SHP77 treated with DMSO at 0.1 percent for 48 hours (cell line): Measurements from ENCODE around the gene CADPS.
"Not testable (repeated sequence)": the region's sequence is repeated elsewhere in the genome, so short reads cannot be mapped to it uniquely, and the experiment has no call there.

Source experiments
- DNase-seq: peaks from one replicate; lab custom pipeline; 2025; lab: John Stamatoyannopoulos, UW

CADPS gene

DNA sequence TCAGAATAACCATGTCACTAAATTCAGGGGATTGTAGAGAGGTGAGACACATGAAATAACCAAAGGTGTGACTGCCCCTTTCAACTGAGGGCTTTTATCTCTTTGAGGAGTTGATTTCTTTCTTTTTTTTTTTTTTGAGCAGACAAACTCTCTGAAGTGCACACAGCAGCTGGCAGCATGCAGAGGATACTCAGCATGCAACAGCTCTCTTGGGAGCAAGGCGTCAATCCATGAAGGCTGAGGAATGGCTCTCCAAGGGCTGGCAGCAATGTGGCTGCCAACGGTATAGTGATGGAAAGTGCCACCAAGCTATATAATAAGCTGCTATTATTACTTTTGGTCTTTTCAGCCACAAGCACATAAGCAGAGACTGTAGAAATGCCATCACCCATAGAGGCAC is 275.2 kb downstream of the CADPS start:
- no peak for DNase-seq

DNA sequence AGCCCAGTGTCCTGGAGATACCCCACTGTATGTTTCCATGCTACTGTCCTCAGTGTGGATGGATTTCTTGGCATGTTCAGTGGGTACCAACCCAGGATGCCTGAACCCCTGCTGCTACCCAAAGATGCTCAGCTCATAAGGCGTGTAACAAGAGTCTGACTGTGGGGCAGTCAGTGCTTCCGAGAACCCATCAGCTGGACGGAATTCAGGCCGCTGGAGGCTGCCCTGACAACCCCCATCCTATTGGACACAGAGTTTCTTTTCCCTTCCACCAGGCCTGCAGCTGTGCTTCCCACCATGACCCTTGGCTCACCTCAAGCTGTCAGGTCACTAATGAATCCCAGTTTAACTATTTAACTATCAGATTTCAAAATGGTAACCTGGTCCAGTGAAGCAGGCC is 277.7 kb downstream of the CADPS start:
- no peak for DNase-seq

DNA sequence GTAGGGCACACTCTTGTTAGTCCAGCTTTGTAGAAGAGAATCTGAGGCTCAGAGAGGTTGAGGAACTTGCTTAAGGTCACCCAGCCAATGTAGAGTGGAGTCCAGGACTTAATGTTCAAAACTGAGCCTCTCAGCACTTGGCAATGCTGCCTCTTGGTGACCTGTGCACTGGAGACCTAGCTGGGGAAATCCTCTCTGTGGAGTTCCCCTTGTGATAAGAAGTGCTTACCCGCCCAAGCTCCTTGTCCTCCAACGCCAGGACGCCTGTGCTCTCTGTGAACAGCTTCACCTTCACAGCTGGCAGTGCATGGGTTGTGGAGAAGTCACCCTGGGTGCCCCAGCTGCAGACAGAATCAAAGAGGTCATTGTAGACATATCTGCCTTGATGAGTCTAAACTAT is 282.8 kb downstream of the CADPS start:
- no peak for DNase-seq

DNA sequence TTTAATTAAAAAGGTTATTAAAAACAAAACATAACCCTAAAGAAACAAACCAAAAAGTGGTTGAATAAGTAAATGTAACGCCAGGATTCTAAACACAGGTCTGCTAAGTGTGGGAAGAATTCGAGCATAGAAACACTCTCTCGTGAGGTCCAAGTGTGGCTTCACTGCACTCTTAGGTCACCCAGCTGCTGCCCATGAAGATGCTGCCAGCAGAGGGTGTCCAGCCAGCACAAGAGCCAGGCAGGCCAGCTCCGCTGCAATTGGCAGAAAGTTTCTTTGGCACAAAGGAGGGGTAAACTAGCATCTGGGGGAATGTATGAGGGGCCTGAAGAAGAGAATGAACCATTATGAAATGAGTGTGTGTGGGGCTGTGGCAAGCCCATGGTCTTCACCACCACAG is 286.1 kb downstream of the CADPS start:
- DNase-seq = no peak

DNA sequence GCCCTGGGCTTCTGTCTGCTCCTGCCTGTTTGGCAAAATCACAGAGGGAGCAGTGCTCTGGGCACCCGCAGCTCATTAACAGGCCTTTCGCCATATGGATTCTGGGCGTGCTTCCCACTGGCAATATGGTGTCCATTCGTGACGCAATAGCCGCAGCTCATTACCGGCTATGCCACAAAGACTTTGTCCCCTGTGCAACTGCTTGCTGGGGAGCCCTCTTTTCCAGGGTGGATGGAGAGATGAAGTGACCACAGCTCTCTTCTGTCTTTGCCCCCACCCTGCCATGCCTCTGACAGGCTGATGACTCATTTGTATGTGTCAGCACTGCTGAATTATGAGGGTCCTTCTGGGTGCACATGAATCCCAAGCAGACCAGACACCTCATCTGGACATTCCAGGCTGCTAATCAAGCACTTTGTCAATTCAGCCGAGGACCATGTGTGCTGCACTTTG is 287.6 kb downstream of the CADPS start:
- no peak for DNase-seq

DNA sequence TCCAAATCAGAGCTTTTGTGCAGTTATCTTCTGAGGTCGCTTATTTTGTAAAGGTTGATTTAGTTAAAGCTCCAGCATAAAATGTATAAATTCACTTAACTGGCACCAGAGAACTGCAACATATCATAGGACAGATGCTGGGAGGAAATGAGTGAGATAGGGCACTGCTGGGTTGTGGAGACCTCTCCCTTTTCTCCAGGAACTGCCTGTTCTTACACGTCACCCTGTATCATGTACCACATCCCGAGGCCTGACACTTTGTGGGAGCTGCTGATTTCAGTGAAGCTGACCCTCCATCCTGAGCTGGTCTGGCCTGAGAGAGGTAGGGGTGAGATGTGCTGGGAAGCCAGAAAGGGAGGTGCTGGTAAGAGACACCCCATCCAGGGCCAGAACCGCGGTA is 288.0 kb downstream of the CADPS start:
- DNase-seq = no peak

DNA sequence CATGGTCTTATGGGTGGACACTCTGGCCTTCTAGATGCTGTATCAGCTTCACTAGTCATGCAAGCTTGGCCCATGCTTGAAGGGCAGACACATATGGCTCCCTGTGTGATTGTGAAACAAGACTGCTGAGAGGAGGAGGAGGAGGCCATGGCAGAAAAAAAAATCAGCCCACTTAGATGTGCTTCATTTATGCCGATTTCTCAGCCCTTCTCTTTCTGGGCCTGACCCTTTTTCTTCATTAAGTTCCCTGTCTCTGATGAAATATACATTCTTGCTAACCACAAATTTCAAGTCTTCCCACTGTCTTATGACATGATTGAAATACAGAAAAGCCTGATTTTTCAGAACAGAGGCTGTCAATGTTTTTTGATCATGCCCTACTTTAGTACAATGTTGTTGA is 288.9 kb downstream of the CADPS start:
- DNase-seq = no peak

DNA sequence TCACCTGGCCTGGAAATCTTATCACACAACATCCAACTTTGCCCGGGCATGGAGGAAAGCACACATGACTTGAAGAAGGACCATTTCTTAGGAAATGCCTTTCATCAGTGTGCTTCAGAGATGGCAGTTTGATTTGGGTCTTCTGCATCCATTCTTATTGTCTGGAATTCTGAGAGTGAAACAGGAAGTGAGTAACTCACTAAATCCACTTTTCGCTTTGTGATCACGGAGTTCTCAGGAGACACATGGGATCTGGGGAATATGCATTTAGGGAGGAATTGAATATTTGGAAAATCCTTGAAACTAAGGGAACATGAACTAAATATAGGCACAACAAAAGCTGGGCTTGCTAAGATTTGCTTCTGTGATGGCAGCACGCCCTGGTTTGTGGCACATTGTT is 289.4 kb downstream of the CADPS start:
- no peak for DNase-seq

DNA sequence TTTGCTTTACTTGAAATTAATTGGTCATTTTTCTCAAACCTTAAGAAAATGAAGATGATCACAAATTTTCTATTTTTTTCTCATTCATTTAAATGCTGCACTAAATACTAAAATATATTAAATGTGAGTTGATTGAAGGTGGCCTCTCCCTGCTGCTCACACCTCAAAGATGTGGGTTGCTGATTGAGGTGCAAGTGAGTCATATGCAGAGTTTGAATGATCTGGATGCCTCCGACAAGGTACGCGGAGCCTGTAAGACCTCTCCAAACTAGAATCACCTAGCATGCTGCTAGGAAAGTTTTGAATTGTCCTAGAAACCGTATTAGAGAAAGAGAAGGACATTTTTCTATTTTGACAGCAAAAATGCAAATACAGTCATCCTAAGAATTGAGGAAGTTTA is 290.6 kb downstream of the CADPS start:
- no peak for DNase-seq

DNA sequence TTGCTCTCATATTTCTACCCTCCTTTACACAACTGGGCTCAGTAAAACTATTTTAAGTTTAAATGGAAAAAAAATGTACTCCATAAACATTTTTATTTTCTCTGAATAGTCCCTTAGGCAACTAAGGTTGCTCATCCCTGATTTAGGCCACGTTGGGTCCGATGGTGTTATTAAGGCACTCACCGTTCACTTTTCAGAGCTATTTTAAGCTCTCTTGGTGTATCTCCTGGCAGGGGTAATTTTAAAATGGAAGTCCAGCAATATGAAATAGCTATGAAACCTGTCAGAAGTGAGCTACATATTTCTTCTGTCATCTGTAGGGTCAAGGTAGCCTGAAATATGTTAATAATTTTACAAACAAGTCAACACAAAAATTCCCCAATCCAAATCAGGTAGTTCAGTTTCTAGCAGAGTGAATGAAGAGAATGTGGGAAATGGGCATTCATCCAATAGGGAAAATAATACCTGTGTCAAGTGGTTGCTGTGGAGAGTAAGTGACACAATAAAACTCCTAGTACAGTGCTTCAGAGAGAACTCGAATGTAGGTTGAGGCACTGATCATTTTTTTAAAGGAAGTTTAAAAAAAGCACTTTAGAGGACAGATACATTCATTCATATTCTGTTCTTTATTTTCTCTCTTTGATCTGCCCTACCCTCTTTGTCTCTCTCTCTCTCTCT is 292.6 kb downstream of the CADPS start:
- no peak for DNase-seq

DNA sequence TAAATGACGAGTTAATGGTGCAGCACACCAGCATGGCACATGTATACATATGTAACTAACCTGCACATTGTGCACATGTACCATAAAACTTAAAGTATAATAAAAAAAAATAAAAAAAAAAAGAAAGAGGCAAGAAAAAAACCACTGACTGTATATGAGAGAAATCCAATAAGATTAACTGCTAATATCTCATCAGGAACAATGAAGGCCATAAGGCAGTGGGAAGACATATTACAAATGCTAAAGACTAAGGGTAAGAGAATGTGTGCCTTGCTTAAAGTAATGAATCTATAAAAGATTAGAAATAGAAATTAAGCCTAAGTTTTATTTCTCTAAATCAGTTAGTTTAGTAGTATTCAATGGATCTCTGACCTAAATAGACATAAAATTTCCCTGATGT is 294.7 kb downstream of the CADPS start:
- DNase-seq = not testable (repeated sequence)

DNA sequence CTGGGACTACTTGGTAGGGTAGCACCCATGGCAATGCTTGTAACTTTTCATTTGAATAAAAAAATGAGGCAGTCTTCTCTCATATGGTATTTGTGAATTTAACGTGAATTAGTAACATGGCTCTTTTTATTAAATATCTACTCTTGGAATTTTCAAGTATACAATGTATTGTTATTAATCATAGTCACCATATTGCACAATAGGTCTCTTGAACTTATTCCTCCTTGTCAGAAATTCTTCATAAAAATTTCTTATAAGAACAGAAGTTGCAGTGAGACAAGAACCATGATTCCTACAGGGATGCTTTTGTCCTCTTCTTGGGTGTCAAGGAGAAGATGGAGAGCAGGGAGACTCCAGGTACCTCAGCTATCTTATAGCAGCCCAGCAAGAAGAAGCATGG is 298.1 kb downstream of the CADPS start:
- DNase-seq = no peak

DNA sequence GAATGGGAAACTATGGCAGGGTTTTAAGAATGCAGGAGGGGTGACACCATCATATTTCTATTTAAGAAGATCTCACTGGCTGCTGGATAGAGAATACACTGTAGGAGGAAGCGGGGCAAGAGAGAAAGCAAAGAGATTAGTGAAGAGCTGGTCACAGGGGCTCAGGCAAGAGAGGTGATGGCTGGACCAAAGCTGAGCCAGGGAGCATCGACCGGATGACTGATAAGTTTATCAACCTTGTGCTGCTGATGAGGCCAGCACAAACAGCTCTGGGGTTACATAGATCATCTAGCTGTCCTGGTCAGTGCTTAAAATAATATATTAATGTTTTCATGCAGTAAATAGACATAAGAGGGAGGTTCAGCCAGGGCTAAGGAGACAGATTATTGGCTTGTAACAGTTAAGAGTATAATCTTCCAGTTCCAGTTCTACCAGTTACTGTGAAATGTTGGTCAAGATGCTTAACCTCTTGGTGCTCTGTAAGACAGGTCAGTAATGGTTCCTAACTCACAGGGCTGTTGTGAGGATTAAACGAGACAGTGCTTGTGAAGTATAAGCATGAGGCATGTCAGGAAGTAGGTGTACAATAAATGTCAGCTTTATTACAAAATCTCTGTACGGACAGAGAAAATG is 300.8 kb downstream of the CADPS start:
- DNase-seq = no peak

DNA sequence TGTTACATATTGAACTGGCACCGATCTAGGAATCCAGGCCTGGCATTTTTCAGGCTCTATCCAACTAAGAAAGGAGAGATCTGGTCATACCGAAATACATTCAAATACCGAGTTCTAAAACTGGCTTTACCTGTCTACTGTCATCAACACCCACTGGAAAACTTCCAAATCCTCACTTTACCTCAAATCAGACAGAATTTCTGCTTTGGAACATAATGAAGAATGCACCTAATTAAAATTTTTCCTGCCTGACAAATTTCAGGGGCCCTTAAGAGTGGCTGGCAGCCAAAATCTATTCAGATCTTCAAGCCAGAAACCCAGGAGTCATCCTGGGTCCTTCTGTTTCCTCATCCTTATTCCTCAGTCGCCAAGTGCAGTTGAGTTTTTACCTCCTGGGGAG is 303.3 kb downstream of the CADPS start:
- no peak for DNase-seq

DNA sequence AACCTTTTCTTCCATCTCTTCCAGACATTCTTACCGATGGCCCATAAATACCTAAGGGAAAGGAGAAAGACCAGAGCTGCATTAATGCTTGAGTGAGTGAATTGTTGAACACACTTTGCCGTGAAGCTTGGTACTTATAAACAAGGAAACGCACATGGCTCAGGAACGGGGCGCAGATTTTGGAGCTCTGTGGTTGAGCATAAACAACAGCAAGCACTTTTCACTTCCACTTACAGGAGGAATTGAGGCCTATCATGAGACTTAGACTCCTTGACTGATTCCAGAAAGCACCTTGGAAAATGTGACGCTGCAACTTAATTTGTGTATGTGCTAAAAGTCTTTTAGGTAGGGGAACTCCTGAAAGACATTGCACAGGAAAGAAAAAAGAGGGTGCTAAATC is 304.3 kb downstream of the CADPS start:
- no peak for DNase-seq

DNA sequence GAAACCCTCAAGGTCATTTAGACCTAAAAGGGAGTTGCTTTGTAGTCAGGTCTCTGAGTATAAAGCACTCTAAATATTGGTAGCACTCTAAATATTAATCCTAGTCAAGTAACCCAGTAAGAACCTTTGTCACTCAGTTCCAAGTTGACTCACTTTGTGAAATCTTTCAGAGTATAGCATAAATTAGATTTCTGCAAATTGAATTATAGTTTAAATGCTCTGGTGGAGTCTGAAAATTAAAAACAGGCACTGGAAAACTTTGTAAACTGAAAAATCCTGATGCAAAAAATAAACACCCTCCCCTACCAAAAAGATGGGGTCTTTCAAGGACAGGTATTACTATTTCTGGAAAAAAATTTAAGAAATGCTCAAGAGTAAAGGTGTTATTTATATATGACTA is 305.6 kb downstream of the CADPS start:
- DNase-seq = no peak

DNA sequence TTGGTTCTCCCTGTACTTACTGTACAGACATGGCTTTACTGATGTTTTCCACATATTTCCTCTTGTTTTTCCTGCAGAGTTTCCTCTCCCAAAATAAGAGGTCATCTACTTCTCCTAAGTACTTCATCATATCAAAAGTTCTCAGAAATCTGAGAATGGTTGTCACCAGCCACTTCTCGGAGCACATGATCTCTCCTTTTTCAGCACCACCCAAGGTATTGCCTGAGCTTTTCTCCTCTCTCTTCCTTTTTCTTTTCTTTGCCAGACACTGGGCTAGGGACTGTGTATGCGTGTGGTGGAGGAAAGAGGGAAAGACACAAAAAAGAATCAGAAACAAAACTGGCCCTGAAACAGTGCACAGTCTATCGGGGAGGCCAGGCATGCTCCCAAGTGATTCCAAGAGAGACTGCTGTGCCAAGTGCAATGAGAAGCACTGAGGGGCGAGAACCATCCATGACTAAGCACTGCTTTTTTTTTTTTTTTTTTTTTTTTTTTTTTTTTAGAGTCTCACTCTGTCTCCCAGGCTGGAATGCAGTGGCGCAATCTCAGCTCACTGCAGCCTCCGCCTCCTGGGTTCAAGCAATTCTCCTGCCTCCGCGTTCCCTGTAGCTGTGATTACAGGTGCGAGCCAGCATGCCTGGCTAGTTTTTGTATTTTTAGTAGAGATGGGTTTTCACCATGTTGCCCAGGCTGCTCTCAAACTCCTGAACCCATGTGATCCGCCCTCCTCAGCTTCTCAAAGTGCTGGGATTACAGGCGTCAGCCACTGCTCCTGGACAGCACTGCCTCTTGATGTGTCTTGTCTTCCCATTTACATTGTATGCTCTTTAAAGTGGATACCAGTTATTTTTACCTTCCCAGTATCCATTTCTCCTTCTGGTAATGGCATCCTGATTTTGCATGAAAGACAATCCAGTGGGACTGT is 307.9 kb downstream of the CADPS start:
- DNase-seq = no peak

DNA sequence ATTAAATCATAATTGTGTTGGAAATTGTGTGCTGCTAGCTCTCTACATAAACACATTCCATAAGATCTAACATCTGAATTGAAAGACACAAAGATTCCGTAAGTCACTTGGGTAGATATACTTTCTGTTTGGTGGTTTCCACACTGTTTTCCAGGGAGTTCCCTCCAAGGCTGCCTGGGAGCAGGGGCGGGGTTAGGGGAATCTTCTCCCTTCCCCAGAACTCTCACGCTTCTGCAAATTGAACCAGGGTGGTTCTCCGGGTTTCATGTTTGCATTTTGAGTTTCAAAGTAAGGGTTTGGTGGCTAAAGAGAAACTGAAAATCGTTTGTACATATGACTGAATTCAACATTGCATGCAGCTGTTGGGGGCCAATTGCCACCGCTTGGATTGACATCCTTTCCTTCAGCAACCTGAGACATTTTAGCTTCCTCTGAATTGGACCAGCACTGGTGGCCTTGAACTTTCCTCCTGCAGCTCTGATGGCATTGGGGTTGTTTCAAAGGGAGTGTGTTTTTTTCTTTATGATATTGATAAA is 309.1 kb downstream of the CADPS start:
- no peak for DNase-seq

DNA sequence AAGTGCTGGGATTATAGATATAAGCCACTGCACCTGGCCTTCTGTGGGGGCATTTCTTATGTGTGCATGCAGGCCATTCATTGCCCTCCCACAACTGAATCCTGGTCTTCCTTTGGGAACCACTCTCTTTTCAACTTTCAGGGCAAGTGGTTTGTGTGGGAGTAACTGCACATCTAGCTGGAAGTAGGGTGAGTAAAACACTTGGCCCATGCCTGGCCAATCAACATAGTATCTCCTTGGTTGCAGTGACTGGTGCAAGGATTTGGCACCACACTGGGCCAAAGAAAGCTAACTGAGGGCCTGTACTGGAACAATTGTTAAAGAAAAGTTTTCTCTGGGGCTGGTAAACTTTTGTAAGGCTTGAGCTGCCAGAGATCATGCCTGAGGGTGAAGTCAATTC is 312.6 kb downstream of the CADPS start:
- no peak for DNase-seq

DNA sequence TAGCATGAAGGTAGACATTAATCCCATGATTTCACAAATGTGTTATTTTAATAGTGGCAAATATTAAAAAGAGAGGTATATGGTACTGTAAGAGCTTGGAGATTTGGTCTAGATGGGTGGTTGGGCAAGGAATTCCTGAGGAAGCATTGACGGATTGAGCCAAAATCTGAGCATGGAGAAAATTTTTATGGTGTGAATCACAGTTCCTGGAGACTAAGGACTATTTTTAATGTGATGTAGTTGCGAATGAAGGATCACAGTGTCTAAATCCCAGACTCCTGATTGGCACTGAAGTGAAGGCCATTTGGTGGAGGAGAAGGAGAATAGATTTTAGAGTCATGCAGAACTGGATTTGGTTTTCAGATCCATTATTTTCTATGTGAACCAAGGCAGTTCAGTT is 313.2 kb downstream of the CADPS start:
- DNase-seq = no peak

DNA sequence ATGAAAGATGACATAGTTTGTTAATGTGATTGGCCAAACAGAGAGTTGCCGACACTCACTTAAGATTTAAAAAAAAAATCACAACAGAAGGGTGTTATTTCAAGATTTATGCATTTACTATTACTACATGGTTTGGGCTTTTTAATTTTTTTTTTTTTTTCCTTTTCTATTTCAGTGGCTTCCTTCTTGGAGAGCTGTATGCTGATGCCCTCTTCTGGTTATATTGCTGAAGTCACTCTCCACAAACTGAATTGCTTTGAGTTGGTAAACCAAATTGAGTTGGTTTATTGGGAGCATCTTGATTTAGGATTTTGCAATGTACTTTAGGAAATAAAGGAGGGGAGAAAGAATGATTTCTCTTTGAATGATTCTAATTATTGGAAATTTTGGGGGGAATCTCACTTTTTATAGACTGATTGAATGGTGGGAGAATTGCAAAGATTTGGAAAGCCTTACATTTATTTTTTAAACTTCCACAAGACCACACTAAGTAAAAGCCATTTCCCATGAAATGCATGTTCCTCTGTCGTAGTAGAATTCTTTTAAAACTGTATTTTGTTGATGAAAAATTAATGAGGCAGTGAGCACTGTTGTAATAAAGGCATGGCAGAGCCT is 315.3 kb downstream of the CADPS start:
- no peak for DNase-seq

DNA sequence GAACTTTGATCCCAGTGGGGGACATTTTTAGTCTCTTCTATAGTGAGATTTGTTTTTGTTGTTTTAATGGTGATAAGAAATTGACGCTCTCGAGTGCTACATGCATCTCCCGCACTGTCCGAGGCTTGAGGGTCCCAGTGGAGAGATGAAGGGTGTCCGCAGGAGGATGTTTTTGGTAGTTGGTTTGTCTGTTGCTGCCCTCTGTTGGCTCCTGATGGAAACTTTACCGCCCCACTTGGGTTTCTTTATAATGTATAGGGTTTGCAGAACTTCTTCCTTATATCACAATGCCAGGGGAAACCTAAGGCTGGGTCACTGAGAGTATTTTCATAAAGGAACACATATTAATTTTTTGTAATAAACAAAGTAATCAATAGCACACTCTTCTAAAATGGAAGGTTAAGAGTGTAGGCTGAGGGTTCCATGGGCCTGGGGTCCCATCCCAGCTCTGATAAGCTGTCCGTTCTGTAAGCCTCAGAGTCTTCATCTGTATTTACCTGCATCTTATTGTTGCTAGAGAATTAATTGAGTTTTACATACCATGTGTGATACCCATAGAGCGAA is 316.6 kb downstream of the CADPS start:
- DNase-seq = peak; percentile 10
